SK-N-SH (cell line): ENCODE results near the gene URM1. TPM values are rescaled to one million over a fixed set of nuclear protein-coding genes. Genes with fewer than 3 reads are reported as not detected.

Experiments used
- CTCF ChIA-PET: fragments of 300-600, 350-600 bp; formaldehyde crosslinking; extraction: SDS; loops from one replicate; lab custom pipeline; 2021; lab: Yijun Ruan, JAX
- POLR2A ChIA-PET: fragments of 350-600 bp; sonication (Branson Sonifier 250); formaldehyde crosslinking; extraction: SDS; loops from one replicate; lab custom pipeline; 2020; ENCODE audit warnings: antibody characterized with exemption, inconsistent platforms; lab: Yijun Ruan, JAX
- DNase-seq: peaks from one replicate; pipeline ENCODE4 v3.0.0; 2012
- H2AFZ ChIP-seq: fragments of 200-600 bp; sonication (generic); 2 replicates; pipeline ENCODE4 v1.8.1; 2016; ENCODE audit warnings: antibody characterized with exemption, mild to moderate bottlenecking, low read depth
- H3F3A ChIP-seq: fragments of 200-600 bp; sonication (generic); replicated peaks from 2 replicates; pipeline ENCODE3; 2016; ENCODE audit warnings: antibody characterized with exemption, mild to moderate bottlenecking; ENCODE audit not compliant: insufficient read depth
- H3K27ac ChIP-seq, 2 experiments: fragments of 200-500 bp in 1 of 2; fragments of 200-600 bp in 1 of 2; sonication (Bioruptor generic) in 1 of 2; sonication (generic), shearing (Covaris generic) in 1 of 2; 2 replicates each; pipeline versions ENCODE4 v1.5.1 to v1.6.1; 2014 to 2016; ENCODE audit warnings: low read depth in 2 of 2, inconsistent platforms in 1 of 2, low read length in 1 of 2, mild to moderate bottlenecking in 1 of 2, mixed read lengths in 1 of 2
- H3K27me3 ChIP-seq: fragments of 200-600 bp; sonication (generic), shearing (Covaris generic); 2 replicates; pipeline ENCODE4 v1.6.1; 2016; ENCODE audit warnings: mixed run types; ENCODE audit not compliant: insufficient read depth
- H3K36me3 ChIP-seq, 2 experiments: fragments of 200-500 bp in 1 of 2; fragments of 200-600 bp in 1 of 2; sonication (Bioruptor generic) in 1 of 2; sonication (generic) in 1 of 2; replicated peaks in 1 of 2; 2 replicates each; pipeline versions ENCODE3 to v1.5.1; 2014 to 2016; ENCODE audit warnings: low read length in 1 of 2, mild to moderate bottlenecking in 1 of 2; ENCODE audit not compliant: insufficient read depth in 2 of 2, control insufficient read depth in 1 of 2
- H3K4me1 ChIP-seq, 2 experiments: fragments of 200-500 bp in 1 of 2; fragments of 200-600 bp in 1 of 2; sonication (Bioruptor generic) in 1 of 2; sonication (generic), shearing (Covaris generic) in 1 of 2; 2 replicates each; pipeline versions ENCODE4 v1.5.1 to v1.6.1; 2014 to 2016; ENCODE audit warnings: low read depth in 1 of 2, low read length in 1 of 2, mixed run types in 1 of 2; ENCODE audit not compliant: insufficient read depth in 2 of 2, control insufficient read depth in 1 of 2
- H3K4me2 ChIP-seq: fragments of 200-600 bp; sonication (generic), shearing (Covaris generic); 2 replicates; pipeline ENCODE4 v1.6.1; 2017; ENCODE audit warnings: mixed run types
- H3K4me3 ChIP-seq, 2 experiments: fragments of 200-500 bp in 1 of 2; fragments of 200-600 bp in 1 of 2; sonication (Bioruptor generic) in 1 of 2; sonication (generic), shearing (Covaris generic) in 1 of 2; 2 replicates each; pipeline versions ENCODE4 v1.5.1 to v1.8.1; 2014 to 2016; ENCODE audit warnings: low read depth in 2 of 2, inconsistent platforms in 1 of 2, low read length in 1 of 2, mild to moderate bottlenecking in 1 of 2, mixed read lengths in 1 of 2, moderate library complexity in 1 of 2
- H3K79me2 ChIP-seq: fragments of 200-600 bp; sonication (generic); 2 replicates; pipeline ENCODE4 v1.8.1; 2017; ENCODE audit warnings: mild to moderate bottlenecking; ENCODE audit not compliant: insufficient read depth
- H3K9ac ChIP-seq: fragments of 200-600 bp; sonication (generic); 2 replicates; pipeline ENCODE4 v1.6.1; 2017; ENCODE audit warnings: mixed run types
- H3K9me2 ChIP-seq: fragments of 200-600 bp; sonication (generic); 2 replicates; pipeline ENCODE4 v1.6.1; 2017; ENCODE audit warnings: mixed run types
- H3K9me3 ChIP-seq: fragments of 200-600 bp; sonication (generic); 2 replicates; pipeline ENCODE4 v1.6.1; 2017; ENCODE audit warnings: mixed run types, mild to moderate bottlenecking, moderate library complexity
- H4K20me1 ChIP-seq: fragments of 200-600 bp; sonication (generic); 2 replicates; pipeline ENCODE4 v1.6.1; 2017; ENCODE audit warnings: mild to moderate bottlenecking, mixed run types; ENCODE audit not compliant: insufficient read depth
- ELF1 ChIP-seq: IDR thresholded peaks from 2 replicates; pipeline ENCODE4 v1.4.0; 2012
- EP300 ChIP-seq, 2 experiments: IDR thresholded peaks; 2 replicates each; pipeline versions ENCODE4 v1.4.0 to v1.6.1; 2012; ENCODE audit warnings: borderline replicate concordance in 1 of 2, low read depth in 1 of 2, low read length in 1 of 2
- FOXM1 ChIP-seq: IDR thresholded peaks from 2 replicates; pipeline ENCODE4 v1.4.0; 2012; ENCODE audit warnings: low read depth, mild to moderate bottlenecking
- JUND ChIP-seq: IDR thresholded peaks from 2 replicates; pipeline ENCODE4 v1.4.0; 2012
- TAF1 ChIP-seq: IDR thresholded peaks from 2 replicates; pipeline ENCODE4 v1.6.1; 2012; ENCODE audit warnings: low read depth, mild to moderate bottlenecking, low read length, moderate library complexity, borderline replicate concordance
- TCF12 ChIP-seq: IDR thresholded peaks from 2 replicates; pipeline ENCODE4 v1.4.0; 2012
- WGBS: methylation state at CpG from one replicate; pipeline ENCODE4 v1.1.6; 2017; ENCODE audit warnings: low lambda C conversion rate; 5-methylcytosine and 5-hydroxymethylcytosine counted together
- polyA plus RNA-seq, 3 experiments: library from polyadenylated mRNA; depleted of rRNA; stranded (reverse); fragments of >200 nt; gene quantifications; 2 replicates each; pipeline ENCODE4 v1.2.3, GENCODE V29; 2012
- TF ChIP-seq, protein P1 (sequence below): IDR thresholded peaks from 2 replicates; pipeline ENCODE4; 2012
- TF ChIP-seq, protein P2 (sequence below): fragments of 150-350 bp; IDR thresholded peaks from 2 replicates; pipeline ENCODE4 v1.6.1; 2017; ENCODE audit warnings: antibody characterized with exemption, low read length, low read depth, borderline replicate concordance
- TF ChIP-seq, protein P3 (sequence below): IDR thresholded peaks from 2 replicates; pipeline ENCODE4 v1.6.1; 2012; ENCODE audit warnings: mild to moderate bottlenecking, low read depth, low read length, moderate library complexity
- TF ChIP-seq, protein P4 (sequence below): fragments of 200-600 bp; sonication (generic); IDR thresholded peaks from 2 replicates; pipeline ENCODE4 v1.6.1; 2017; ENCODE audit warnings: antibody characterized with exemption, mild to moderate bottlenecking, moderate library complexity
- TF ChIP-seq, protein P5 (sequence below): IDR thresholded peaks from 2 replicates; pipeline ENCODE4 v1.4.0; 2012; ENCODE audit warnings: low read depth, borderline replicate concordance
- TF ChIP-seq, protein P6 (sequence below): IDR thresholded peaks from 2 replicates; pipeline ENCODE4 v1.4.0; 2012; ENCODE audit warnings: low read depth

Gene URM1
- polyA plus RNA-seq, 1 of the 3 experiments (the other 2 are of a cell fraction) = 58.9 TPM

DNA sequence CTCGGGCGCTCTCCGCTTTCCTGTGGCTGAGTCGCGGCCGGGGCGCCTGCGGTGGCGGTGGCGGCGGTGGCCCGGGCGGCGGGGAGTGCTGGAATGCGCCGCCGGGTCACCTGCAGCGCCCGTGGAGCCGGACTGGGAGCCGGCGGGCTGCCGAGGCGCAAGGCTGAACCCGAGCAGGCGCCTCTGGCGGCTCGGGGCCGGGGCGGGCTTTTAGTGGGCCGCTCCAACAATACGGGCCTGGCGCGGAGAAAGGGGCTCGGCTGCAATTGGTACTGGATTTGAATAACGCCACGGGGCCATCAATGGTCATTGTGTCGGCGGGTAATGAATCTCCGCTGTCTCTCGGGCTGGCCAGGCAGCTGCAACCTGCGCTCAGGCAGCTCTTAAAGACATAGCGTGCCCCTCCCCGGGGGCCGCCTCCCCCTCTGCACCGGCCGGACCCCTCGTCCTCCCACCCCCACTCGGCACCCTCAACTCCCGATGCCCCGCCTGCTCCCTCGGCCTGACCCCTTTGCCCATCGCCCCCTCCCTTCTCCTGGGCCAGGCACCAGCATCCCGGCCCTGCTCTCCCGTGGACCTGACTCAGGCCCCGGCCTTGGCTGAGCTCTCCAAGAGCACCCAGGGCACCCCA is 22.1 kb downstream of the URM1 start:
- CTCF ChIA-PET = interaction anchor here (0.9 to 1.2 kb wide), 4 partner anchors 12 to 46 kb away, joined by 3 to 5 read pairs (median 4); no protein-coding TSS in a partner anchor

More for the DNA sequence above, 22.1 kb downstream of the URM1 start:
- POLR2A ChIA-PET = interaction anchor here (0.6 kb wide), 1 partner anchor 81 kb away, joined by 4 read pairs; no protein-coding TSS in a partner anchor
- Histone ChIP-seq H3K27me3 (no peaks in the 10 kb centered on the region; the same call in 1 of the 2 replicates), H3K4me1 (no peaks in the 10 kb centered on the region), H3K9ac (no peak overlapping the region), H3K4me2 (no peak overlapping the region), H3K36me3 (peaks cover under 1 to 43% of the 10 kb centered on the region in 2 experiments), H4K20me1 (no peaks in the 10 kb centered on the region), H3K4me3 (no peak overlapping the region), H3K27ac (no peak overlapping the region), H3K79me2 (no peaks in the 10 kb centered on the region), H3F3A (peaks cover 4% of the 10 kb centered on the region), H3K9me2 (no peaks in the 10 kb centered on the region), H2AFZ (no peak overlapping the region), H3K9me3 (no peaks in the 10 kb centered on the region)
- TF ChIP-seq JUND (no peak), FOXM1 (no peak), TCF12 (no peak), EP300 (IDR thresholded peaks at IDR 0.05; ENCODE audit: borderline replicate concordance in 1 of 2, low read depth in 1 of 2, low read length in 1 of 2) (no peak), ELF1 (no peak), TAF1 (no peak)
- TF ChIP-seq, protein P1, sequence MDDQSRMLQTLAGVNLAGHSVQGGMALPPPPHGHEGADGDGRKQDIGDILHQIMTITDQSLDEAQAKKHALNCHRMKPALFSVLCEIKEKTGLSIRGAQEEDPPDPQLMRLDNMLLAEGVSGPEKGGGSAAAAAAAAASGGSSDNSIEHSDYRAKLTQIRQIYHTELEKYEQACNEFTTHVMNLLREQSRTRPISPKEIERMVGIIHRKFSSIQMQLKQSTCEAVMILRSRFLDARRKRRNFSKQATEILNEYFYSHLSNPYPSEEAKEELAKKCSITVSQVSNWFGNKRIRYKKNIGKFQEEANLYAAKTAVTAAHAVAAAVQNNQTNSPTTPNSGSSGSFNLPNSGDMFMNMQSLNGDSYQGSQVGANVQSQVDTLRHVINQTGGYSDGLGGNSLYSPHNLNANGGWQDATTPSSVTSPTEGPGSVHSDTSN = no peak
- TF ChIP-seq, protein P2, sequence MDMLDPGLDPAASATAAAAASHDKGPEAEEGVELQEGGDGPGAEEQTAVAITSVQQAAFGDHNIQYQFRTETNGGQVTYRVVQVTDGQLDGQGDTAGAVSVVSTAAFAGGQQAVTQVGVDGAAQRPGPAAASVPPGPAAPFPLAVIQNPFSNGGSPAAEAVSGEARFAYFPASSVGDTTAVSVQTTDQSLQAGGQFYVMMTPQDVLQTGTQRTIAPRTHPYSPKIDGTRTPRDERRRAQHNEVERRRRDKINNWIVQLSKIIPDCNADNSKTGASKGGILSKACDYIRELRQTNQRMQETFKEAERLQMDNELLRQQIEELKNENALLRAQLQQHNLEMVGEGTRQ = no peak
- TF ChIP-seq, protein P3, sequence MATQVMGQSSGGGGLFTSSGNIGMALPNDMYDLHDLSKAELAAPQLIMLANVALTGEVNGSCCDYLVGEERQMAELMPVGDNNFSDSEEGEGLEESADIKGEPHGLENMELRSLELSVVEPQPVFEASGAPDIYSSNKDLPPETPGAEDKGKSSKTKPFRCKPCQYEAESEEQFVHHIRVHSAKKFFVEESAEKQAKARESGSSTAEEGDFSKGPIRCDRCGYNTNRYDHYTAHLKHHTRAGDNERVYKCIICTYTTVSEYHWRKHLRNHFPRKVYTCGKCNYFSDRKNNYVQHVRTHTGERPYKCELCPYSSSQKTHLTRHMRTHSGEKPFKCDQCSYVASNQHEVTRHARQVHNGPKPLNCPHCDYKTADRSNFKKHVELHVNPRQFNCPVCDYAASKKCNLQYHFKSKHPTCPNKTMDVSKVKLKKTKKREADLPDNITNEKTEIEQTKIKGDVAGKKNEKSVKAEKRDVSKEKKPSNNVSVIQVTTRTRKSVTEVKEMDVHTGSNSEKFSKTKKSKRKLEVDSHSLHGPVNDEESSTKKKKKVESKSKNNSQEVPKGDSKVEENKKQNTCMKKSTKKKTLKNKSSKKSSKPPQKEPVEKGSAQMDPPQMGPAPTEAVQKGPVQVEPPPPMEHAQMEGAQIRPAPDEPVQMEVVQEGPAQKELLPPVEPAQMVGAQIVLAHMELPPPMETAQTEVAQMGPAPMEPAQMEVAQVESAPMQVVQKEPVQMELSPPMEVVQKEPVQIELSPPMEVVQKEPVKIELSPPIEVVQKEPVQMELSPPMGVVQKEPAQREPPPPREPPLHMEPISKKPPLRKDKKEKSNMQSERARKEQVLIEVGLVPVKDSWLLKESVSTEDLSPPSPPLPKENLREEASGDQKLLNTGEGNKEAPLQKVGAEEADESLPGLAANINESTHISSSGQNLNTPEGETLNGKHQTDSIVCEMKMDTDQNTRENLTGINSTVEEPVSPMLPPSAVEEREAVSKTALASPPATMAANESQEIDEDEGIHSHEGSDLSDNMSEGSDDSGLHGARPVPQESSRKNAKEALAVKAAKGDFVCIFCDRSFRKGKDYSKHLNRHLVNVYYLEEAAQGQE = no peak
- TF ChIP-seq, protein P4, sequence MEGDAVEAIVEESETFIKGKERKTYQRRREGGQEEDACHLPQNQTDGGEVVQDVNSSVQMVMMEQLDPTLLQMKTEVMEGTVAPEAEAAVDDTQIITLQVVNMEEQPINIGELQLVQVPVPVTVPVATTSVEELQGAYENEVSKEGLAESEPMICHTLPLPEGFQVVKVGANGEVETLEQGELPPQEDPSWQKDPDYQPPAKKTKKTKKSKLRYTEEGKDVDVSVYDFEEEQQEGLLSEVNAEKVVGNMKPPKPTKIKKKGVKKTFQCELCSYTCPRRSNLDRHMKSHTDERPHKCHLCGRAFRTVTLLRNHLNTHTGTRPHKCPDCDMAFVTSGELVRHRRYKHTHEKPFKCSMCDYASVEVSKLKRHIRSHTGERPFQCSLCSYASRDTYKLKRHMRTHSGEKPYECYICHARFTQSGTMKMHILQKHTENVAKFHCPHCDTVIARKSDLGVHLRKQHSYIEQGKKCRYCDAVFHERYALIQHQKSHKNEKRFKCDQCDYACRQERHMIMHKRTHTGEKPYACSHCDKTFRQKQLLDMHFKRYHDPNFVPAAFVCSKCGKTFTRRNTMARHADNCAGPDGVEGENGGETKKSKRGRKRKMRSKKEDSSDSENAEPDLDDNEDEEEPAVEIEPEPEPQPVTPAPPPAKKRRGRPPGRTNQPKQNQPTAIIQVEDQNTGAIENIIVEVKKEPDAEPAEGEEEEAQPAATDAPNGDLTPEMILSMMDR = no peak
- TF ChIP-seq, protein P5, sequence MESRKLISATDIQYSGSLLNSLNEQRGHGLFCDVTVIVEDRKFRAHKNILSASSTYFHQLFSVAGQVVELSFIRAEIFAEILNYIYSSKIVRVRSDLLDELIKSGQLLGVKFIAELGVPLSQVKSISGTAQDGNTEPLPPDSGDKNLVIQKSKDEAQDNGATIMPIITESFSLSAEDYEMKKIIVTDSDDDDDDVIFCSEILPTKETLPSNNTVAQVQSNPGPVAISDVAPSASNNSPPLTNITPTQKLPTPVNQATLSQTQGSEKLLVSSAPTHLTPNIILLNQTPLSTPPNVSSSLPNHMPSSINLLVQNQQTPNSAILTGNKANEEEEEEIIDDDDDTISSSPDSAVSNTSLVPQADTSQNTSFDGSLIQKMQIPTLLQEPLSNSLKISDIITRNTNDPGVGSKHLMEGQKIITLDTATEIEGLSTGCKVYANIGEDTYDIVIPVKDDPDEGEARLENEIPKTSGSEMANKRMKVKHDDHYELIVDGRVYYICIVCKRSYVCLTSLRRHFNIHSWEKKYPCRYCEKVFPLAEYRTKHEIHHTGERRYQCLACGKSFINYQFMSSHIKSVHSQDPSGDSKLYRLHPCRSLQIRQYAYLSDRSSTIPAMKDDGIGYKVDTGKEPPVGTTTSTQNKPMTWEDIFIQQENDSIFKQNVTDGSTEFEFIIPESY = no peak
- TF ChIP-seq, protein P6, sequence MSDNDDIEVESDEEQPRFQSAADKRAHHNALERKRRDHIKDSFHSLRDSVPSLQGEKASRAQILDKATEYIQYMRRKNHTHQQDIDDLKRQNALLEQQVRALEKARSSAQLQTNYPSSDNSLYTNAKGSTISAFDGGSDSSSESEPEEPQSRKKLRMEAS = no peak
- 95% methylated on average over 43 of the region's 56 CpGs for WGBS
- DNase-seq = peak; percentile 33
